Eye (tissue), 1 donor: Measurements from ENCODE around the gene ERC1.
A peak's percentile ranks its signal among the peaks of the same experiment; 100 is the strongest.

ENCODE experiments used
- DNase-seq: peaks from one replicate; pipeline ENCODE4 v3.0.0-alpha.2; 2015

The ERC1 gene

DNA sequence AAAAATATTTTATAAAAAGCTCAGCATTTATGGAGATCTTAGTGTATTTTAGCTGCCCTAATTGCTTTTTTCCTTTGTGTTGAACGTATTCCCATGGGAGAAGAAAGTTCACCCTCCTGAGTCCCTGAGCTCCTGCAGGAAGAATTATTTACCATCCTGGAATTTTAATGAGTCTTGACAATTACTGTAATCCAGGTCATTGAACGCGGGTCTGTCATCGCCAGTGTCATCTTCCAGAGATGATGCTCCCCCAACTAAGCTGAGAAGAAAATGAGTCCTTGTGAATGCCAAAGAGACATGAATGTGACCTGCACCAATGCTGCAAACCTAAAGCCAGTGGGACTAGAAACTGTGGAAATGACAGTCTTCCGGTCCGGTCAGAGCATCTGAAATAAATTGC is 473.9 kb downstream of the ERC1 start:
- DNase-seq = peak; percentile 79

- DNase-seq = no peak
Observed at GRCh38 chr12:1465990-1466389, 475.0 kb downstream of the ERC1 start.

DNA sequence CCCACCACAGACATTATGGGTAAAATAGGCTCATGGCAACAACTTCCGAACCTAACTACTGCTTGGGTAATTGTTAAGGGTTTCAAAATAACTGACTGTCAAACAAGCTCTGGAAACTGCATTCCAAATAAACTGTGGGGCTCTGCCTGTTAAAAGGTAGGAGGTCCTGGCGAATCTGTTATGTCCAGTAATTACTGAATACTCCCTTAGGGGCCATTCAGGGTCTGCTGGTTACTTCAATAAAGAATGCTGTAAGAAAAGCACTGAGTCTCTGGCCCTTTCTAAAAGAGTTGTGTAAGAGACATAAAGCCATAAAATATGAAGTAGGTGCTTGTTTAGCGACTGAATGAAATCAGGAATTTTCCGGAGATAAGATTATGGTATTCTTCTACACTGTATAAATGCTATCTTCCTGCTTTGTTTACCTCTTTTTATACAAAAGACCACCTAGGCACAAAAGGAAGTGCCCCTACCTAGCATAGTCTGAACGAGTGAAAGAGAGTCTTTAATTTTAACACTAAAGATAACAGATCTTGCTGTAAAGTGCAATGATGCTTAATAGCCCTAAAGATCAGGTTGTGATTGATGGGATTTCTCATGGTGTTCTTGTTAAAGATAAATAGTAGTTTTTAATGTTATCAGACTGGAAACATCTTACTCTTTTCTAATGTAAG is 475.6 kb downstream of the ERC1 start:
- no peak for DNase-seq

- DNase-seq = no peak
Observed at GRCh38 chr12:1467710-1468109, 476.7 kb downstream of the ERC1 start.

GRCh38 chr12:1469070-1469469 is 478.0 kb downstream of the ERC1 start:
- no peak for DNase-seq

DNA sequence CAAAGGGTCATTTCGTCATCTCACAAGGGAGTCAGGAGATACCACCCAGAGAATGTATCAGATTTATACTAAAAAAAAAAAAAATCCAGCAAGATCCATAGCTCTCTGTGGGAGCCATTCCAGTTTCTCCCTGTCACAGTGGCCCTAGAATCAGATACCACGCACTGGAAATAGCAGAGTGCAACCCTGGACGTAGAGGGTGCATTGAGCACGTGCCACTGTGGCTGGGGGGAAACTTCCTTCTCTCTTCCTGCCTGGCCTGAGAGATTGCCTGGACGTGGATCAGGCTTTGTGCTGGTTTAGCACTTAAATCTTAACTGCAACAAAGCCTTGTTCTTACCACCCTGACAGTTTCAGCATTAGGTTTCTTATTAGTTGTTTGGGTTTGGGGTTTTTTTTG is 479.0 kb downstream of the ERC1 start:
- DNase-seq = no peak

DNA sequence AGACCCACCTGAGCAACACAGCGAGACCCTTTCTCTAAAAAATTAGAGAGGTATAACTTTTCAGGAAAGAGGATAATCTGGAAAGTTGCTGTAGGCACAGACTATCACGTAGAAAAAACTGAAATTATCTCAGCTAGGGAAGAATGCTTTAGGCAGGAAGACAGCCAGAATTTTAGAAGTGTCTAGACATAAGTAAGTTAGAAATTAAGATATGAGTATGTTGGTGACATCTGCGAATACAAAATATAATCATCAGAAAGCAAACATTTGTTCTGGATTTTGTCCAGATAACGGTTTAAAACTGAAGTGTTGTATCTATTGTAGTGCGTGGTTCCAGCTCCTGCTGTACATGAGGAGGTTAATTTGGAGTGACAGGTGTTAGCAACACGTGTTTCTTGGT is 480.2 kb downstream of the ERC1 start:
- no peak for DNase-seq

GRCh38 chr12:1473418-1473817 is 482.4 kb downstream of the ERC1 start:
- no peak for DNase-seq

GRCh38 chr12:1474041-1474573 is 483.1 kb downstream of the ERC1 start:
- peak; percentile 77 for DNase-seq

- DNase-seq = peak; percentile 83
Observed at GRCh38 chr12:1474574-1475153, 483.6 kb downstream of the ERC1 start.

DNA sequence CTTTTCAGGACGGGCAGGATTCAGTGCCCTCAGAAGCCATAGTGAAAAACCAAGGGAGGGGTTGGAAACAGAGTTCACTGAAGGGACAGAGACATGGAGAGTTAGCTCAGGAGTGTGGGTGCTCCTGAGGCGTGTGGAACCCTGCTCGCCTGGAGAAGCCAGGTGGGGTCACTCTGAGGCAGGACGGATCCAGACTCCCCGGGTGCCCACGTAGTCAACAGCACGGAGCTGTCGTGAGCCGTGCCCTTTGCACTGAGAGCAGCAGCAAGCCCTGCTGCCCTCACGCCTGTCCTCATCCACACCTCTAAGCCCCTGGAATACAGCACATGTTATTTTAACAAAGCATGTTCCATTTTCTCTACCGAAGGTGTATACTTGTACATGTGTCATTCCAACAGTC is 488.6 kb downstream of the ERC1 start:
- DNase-seq = no peak

DNA sequence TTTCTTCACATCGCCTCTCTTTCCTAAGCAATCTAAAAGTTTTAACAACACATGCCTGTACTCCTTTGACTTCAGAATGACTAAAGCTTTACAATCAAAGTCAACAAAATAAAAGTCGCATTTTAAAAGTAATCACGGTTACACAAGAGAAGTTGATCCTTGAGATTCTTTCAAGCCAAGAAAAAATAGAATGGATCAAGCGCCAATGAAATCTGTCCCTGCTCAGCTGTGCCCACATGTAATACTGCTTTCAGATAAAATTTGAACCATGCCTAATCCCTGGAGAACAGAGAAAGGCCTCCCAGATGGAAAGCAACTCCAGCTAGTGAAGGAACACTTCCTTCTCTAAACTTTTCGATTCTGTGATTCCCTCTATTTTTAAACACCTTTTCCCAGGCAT is 490.3 kb downstream of the ERC1 start:
- no peak for DNase-seq

GRCh38 chr12:1481906-1482305 is 490.9 kb downstream of the ERC1 start:
- DNase-seq = no peak

DNA sequence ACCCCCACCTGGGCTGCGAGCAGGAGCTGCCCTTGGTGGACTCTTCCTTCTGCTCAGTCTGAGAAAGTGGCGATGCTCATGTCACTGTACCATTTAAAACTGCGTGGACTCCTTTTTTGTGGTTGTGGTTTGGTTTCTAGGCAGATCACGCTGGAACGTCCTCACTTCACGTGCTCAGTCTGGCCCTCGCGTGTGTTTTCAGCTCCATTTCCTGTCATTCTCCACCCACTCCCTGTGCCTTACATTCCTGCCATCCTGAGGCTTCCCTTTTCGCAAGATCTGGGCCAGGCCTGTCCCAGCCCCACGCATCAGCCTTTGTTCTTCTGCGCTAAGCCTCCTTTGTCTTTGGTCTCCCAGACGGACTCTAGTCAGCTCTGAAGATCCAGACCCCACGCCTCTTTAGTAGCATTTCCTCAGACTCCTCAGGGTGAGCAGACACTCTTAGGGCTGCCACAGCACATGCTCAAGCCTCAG is 497.9 kb downstream of the ERC1 start:
- DNase-seq = peak; percentile 56

DNA sequence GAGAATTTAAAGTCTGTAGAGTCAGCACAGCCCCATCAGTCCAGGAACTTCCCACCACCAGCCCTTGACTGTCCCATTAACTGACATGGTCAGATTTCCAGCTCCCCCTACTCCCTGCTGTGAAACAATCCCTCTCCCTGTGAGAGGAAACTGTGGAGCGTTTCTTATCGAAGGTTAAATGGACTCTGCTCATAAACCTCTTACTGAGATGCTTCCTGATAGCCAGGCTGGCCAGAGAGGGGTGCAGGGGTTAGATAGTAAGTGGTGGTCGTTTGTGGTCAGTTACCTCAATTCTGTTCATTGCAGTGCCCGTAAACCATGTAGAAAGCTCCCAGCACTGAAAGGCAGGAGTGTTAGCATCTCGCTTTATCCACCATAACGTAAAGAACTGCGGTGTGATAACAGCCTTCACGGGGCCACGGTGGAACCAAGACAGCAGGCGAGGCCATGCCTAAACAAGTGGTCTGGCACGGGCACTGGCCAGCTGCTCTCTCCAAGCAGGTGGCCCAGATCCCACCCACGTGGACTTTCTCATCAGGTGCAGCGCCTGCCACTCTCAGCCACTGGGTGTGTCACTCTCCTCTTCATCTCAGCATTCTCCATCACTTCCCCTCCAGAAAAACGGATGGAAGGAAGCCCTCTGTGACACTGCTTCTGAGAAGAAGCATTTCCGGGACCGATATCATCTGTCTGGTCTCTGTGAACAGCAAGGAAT is 501.1 kb downstream of the ERC1 start:
- DNase-seq = no peak

DNA sequence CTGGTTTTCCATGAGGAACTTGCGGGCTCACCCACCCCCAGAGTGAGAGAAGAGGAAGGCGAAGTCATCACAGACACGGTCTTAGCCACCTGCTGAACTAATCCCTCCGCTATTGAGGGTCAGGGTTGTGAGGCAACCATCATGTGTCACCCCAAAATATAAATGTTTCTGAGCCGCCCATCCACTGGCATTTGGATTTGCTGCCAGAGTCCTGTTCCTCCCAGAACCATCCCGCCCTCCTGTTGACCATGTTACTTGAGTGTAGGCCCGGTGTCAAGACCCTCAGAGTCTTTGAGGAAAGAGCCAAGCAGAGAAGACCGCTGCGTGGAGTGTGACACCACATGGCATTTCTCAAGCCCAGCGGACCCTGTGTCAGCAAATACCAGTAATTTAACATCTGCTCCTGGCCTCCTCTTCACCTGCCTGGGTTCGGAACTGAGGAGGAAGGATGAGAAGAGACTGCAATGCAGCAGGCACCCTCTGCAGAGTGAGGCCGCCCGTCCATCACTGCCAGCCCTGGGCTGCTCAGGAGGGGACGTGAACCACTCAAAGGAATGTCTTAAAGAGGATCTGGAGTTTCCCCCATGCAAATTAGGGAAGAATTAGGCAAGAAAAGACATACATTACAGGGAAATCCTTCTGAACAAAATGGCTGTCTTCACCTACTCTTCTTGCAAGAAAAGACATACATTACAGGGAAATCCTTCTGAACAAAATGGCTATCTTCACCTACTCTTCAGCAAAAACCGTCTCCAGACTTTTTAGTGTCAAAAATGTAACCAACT is 502.9 kb downstream of the ERC1 start:
- DNase-seq = no peak

GRCh38 chr12:1494856-1495255 is 503.8 kb downstream of the ERC1 start:
- DNase-seq = no peak

- no peak for DNase-seq
Observed at GRCh38 chr12:1496162-1496900, 505.3 kb downstream of the ERC1 start.

DNA sequence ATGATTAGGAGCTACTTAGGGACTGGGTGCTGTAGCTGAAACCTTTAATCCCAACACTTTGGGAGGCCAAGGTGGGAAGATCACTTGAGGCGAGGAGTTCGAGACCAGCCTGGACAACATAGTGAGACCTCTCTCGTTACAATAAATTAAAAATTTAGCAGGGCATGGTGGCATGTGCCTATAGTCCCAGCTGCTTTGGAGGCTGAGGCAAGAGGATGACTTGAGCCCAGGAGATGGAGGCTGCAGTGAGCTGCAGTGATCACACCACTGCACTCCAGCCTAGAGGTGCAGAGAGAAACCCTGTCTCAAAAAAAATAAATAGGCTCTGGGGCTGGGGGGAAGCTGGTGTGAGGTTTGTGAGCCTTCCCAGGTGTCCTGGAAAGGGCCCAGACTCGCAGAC is 506.1 kb downstream of the ERC1 start:
- DNase-seq = no peak

- no peak for DNase-seq
Observed at GRCh38 chr12:1498199-1498740, 507.2 kb downstream of the ERC1 start.

DNA sequence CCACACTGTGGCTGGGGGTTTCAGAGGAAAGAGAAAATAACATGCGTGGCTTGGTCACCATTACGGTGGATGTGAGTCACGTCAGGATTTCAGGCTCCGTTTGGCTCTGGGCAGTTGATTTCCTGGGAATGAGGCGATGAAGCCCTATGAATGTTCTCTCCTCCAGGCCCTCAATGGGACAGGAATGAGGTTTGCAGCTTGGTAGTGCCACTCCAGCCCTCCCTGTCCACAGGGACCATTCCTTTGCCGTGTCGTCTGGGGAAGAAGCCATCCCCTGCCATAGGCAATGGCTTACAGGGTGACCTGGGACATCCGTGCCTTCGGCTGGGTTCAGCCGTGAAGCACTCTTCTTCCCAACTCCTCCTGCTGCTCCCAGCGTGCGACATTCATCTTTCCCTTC is 508.3 kb downstream of the ERC1 start:
- no peak for DNase-seq
